ENCODE measurements around the gene PHACTR1.
A peak's percentile ranks its signal among the peaks of the same experiment; 100 is the strongest.

Gene PHACTR1

GRCh38 chr6:13267142-13267651 is 550.6 kb downstream of the PHACTR1 start:
- peak; percentile 63 for DNase-seq (ENCODE audit: low spot score)

GRCh38 chr6:13268913-13269518 is 552.4 kb downstream of the PHACTR1 start:
- no peak for DNase-seq (ENCODE audit: low spot score)

DNA sequence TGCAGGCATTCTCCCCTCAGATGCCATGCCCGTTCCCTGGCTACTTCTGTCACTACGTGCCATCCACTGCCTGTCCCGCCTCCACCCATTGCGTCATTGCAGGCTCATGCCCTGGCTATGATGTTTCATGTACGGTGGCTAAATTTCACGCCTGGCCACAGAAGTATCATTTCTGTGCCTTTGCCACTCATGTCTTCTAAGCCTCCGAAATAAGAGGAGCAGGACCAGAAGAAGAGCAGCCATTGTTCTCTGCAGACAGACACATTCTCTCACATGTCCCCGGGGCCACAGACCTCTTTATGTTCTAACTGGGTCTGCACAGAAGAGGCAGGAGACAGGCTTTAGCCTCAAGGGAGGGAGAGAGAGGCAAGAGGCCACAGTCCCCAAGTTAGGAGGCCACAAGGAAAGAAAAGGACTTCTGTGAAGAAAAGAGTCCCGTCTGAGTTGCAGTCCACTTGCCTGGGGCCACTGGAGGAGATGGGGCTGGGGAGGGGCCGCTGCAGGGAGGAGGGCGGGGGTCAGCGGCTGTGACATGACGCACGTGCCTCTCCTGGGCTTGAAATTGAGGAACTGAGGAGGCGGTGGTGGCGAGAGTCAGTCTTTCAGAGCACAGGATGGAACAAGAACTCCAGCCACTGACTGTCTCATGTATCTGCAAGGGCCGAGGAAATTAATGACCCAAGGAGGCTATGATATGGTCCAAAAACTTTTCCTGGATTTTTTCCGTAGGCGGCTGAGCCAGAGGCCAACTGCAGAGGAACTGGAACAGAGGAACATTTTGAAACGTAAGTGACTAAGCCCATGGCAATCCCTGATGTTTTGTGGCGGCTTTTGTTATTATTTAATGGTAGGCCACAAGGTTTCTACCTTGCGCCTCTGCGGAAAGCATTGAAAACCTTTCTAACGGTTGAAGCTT is 555.8 kb downstream of the PHACTR1 start:
- no peak for DNase-seq (ENCODE audit: low spot score)

GRCh38 chr6:13273202-13273930 is 556.8 kb downstream of the PHACTR1 start:
- DNase-seq (ENCODE audit: low spot score) = no peak

DNA sequence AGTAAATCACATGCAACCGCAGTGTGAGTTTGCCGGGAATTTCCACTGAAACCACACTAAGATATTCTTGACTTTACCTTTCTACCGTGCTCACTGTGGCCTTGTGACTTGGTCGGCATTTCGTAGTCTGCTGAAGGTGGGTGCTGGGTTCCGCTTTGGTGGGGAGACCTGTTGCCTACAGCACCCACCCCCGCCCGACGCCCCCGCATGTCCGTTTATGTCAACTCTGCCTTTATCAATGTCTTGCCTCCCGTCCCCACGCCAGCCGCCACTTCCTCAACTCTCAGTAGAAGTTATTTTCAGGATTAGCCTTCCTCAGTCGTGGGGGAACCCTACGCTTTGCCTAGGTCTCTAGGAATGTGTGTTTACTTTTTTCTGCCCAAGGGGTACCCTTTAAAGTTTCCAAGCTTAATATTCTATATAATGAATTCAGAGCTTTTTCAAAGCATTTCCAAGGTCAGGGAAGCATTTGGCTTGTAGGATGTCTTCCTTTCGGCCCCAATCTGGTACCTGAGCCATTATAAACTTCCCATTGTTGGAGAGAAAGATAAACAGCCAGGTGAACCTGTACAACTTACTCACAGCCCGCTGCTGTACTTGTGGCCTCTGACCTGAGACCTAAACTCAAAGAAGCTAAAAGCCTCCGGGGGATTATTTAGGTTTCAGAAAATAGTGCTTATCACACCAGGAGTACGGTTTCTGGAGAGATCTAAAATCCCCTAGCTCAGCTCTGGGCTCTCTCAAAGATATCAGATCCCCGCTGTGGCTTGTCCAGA is 557.6 kb downstream of the PHACTR1 start:
- DNase-seq (ENCODE audit: low spot score) = peak; percentile 55

DNA sequence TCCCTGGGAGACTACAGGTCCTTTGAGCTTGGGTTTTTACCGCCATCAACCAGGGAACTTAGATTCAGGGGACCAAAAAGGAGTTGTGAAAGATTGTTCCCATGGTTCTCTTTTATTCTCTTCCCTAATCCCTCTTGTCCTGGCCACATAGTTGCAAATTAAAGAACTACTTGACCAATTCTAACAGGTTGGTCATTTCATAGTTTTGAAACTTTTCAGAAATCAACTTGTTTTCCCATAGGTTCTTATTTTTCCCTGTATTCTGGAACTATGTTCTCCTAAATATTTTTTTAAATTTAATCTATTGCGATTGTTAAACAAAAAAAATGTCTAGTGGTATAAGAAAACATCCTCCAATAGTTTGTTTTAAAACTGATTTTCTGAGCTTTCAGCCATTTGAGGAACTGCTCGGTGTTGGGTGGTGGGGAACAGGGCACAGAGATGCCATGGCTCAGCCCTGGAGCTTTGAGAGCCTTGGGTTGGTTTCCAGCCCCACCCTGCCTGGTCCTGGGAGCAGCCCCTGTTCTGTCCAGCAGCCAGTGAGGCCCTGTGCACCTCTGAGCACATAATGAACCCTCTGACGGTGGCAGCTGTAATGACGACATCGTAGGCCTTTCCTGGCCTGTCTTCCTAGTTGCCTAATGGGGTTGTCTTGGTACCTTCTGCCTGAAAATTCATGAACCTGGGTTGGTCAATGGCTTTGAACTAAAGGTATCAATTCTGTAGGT is 558.3 kb downstream of the PHACTR1 start:
- no peak for DNase-seq (ENCODE audit: low spot score)

GRCh38 chr6:13275435-13275989 is 558.9 kb downstream of the PHACTR1 start:
- no peak for DNase-seq (ENCODE audit: low spot score)

DNA sequence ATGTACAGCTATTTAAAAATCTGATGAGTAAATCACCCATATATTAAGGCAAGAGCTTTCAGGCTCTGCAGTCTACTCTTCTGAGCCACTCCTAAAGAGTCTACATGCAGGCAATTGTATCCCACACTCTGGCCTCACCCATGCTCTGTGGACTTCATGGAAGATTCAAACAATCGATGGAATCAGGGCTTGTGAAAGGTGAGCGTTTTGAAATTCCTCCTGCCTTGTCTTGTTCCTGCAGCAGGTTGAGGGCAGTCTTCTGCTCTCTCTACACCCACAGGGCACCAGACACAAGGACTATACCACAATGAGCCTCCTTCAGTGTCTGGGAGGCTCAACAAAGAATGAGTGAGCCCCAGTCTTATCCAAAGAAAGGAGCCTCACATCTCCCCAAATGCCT is 560.7 kb downstream of the PHACTR1 start:
- DNase-seq (ENCODE audit: low spot score) = no peak

DNA sequence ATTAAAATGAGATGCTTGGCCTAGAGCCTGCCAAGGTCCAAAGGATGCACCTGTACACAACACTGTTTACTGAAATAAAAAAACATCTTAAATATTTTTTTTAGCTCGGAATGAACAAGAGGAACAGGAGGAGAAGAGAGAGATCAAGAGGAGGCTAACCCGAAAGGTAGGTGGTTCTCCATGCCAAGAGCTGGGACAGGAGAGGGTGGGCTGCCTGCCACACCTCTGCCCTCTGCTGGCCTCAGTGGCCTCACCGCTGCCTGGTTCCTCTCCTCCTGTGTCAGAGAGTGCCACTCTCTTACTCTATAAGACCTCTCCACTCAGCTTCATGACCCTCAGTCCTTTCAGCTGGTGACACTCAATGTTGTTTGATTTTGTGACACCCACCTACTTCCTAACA is 561.6 kb downstream of the PHACTR1 start:
- no peak for DNase-seq (ENCODE audit: low spot score)

- no peak for DNase-seq (ENCODE audit: low spot score)
Measured at GRCh38 chr6:13278991-13279390, 562.4 kb downstream of the PHACTR1 start.

DNA sequence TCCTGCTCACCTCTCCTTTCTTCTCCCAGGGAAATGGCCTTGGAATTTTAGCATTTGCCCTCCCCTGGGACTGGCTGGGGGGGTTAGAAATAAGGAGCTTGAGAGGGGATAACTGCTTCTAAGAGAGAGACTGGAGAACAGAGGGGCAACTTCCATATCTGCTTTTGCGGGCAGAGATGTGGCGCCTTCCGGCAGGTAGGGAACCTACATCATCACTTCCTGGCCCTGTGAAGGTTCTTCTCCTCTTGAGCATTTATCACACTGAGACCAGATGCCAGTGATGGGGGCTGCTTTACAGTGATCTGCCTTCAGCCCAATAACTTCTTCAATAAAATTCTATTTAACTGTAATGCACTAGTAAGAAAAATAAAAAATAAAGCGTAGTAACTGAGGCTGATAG is 563.7 kb downstream of the PHACTR1 start:
- DNase-seq (ENCODE audit: low spot score) = no peak

DNA sequence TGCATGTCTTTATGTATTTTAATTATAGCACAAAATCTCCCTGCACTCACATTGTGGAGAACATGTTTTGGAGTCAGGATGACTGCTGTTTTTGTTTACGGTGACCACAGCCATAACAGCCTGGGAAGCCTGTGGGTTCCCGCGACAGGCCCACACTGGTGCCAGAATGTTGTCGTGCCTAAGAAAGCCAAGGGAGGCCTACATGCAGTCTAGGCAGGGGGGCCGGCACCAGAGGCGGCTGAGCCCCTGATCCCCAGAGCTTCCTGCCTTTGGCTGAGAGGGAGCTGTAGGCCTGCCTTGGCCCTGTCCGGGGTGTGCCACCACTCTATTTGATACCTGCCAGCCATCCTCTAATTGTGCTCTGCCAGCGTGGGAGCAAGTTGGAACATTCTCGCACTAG is 565.1 kb downstream of the PHACTR1 start:
- no peak for DNase-seq (ENCODE audit: low spot score)

DNA sequence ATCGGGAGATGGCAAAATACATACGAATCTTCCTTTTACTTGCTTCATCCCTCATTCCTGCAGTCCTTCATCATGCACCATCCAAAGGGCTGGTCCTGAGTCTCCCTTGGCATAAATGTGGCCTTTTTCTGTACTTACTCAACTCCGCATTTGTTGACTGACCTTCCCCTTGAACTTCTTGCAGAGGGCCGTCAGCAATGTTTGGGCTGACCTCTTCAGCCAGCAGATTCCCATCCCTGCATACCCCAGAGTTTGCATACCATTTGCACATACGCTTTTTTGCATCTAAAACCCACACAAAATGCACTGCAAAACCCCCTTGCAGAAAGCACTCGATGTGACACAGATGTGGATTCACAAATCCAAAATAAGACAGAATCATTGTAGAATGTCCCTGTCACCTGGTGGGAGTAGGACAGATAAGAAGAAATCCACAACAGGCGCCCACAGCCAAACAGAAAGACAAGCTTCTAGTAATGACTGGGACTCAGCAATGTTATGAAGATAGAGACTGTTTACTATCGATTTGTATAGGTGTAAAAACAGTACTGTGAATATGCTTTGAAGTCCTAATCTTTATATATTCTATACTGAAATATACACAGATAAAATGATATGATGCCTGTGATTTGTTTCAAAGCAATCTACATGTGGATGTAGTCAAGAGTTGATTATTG is 566.0 kb downstream of the PHACTR1 start:
- no peak for DNase-seq (ENCODE audit: low spot score)

- DNase-seq (ENCODE audit: low spot score) = no peak
Measured at GRCh38 chr6:13283331-13283730, 566.8 kb downstream of the PHACTR1 start.

GRCh38 chr6:13284646-13285045 is 568.1 kb downstream of the PHACTR1 start:
- DNase-seq (ENCODE audit: low spot score) = no peak

GRCh38 chr6:13285705-13286104 is 569.1 kb downstream of the PHACTR1 start:
- DNase-seq (ENCODE audit: low spot score) = no peak

GRCh38 chr6:13286181-13286580 is 569.6 kb downstream of the PHACTR1 start:
- no peak for DNase-seq (ENCODE audit: low spot score)

- DNase-seq (ENCODE audit: low spot score) = no peak
Measured at GRCh38 chr6:13287104-13287503, 570.5 kb downstream of the PHACTR1 start.

DNA sequence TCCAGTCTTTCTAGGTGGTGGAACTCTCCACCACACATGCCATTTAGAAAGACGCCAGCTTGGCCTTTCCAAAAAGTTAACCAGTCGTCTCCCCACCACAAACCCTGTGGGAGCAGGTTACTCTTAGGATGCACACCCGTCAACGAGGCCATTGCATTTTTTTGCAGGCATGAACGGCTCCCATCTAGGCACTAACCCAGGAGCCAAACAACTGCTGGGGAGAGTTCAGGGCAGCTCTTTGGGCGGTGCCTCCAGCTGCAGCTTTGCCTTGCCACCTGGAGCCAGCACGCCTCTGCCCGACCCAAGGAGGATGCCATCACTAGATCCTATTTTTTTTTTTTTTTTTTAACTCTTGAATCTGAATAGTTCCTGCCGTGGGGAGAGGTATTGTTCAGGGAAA is 571.9 kb downstream of the PHACTR1 start:
- no peak for DNase-seq (ENCODE audit: low spot score)

- DNase-seq (ENCODE audit: low spot score) = no peak
Measured at GRCh38 chr6:13288969-13289391, 572.4 kb downstream of the PHACTR1 start.
